ENCODE measurements around the gene TLR7. TPM values are rescaled to one million over a fixed set of nuclear protein-coding genes. Genes with fewer than 3 reads are reported as not detected.

TLR7 gene
- polyA plus RNA-seq, 3 donors = 0.32 to 0.70 (median 0.51) TPM

- DNase-seq (ENCODE audit: extremely low read depth in 1 of 11, low read depth in 9 of 11, low spot score in 4 of 11) = no peak
These were observed 52.2 kb downstream of the TLR7 start for GRCh38 chrX:12919051-12919450.

- no peak for DNase-seq (ENCODE audit: extremely low read depth in 1 of 11, low read depth in 9 of 11, low spot score in 4 of 11)
These were observed 52.7 kb downstream of the TLR7 start for GRCh38 chrX:12919620-12920019.

DNA sequence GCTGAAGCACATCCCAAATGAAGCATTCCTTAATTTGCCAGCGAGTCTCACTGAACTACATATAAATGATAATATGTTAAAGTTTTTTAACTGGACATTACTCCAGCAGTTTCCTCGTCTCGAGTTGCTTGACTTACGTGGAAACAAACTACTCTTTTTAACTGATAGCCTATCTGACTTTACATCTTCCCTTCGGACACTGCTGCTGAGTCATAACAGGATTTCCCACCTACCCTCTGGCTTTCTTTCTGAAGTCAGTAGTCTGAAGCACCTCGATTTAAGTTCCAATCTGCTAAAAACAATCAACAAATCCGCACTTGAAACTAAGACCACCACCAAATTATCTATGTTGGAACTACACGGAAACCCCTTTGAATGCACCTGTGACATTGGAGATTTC is 54.1 kb downstream of the TLR7 start:
- no peak for DNase-seq (ENCODE audit: extremely low read depth in 1 of 11, low read depth in 9 of 11, low spot score in 4 of 11)

DNA sequence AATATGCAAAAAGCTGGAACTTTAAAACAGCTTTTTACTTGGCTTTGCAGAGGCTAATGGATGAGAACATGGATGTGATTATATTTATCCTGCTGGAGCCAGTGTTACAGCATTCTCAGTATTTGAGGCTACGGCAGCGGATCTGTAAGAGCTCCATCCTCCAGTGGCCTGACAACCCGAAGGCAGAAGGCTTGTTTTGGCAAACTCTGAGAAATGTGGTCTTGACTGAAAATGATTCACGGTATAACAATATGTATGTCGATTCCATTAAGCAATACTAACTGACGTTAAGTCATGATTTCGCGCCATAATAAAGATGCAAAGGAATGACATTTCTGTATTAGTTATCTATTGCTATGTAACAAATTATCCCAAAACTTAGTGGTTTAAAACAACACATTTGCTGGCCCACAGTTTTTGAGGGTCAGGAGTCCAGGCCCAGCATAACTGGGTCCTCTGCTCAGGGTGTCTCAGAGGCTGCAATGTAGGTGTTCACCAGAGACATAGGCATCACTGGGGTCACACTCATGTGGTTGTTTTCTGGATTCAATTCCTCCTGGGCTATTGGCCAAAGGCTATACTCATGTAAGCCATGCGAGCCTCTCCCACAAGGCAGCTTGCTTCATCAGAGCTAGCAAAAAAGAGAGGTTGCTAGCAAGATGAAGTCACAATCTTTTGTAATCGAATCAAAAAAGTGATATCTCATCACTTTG is 55.2 kb downstream of the TLR7 start:
- DNase-seq (ENCODE audit: extremely low read depth in 1 of 11, low read depth in 9 of 11, low spot score in 4 of 11) = no peak

GRCh38 chrX:12922599-12922919 is 55.7 kb downstream of the TLR7 start:
- no peak for DNase-seq (ENCODE audit: extremely low read depth in 1 of 11, low read depth in 9 of 11, low spot score in 4 of 11)

DNA sequence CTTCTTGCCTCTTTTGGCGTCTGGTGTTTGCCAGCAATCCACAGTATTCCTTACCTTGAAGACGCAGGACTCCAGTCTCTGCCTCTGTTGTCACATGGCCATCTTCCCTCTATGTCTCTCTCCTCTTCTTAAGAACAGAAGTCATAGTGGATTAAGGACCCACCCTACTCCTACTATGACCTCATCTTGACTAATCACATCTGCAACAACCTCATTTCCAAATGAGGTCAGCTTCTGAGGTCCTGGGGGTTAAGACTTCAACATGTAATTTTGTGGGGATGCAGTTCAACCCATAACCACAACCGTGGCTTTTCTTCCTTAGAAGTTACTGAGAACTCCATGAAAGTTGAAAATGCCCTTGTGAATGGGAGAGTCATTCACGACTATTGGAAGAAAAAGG is 62.8 kb downstream of the TLR7 start:
- no peak for DNase-seq (ENCODE audit: extremely low read depth in 1 of 11, low read depth in 9 of 11, low spot score in 4 of 11)

DNA sequence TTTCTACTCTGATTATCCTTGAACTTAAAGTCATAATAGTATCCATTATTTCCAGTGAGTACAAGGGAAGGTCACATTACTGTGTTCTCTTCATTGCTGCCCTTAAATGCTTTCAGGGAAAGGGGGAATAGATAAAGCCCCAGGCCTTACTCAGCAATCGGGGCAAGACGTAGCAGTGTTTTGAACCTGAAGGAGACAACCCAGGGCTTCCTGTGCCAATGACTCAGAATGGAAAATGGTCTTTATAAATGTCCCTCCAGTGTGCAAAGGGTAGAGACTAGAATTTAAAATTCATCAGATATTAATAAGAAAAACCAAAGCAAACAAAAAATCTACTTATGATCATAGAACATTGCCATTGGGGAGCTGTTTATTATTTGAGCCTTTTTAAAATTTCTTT is 63.3 kb downstream of the TLR7 start:
- DNase-seq (ENCODE audit: extremely low read depth in 1 of 11, low read depth in 9 of 11, low spot score in 4 of 11) = no peak

GRCh38 chrX:12932244-12932643 is 65.4 kb downstream of the TLR7 start:
- no peak for DNase-seq (ENCODE audit: extremely low read depth in 1 of 11, low read depth in 9 of 11, low spot score in 4 of 11)

DNA sequence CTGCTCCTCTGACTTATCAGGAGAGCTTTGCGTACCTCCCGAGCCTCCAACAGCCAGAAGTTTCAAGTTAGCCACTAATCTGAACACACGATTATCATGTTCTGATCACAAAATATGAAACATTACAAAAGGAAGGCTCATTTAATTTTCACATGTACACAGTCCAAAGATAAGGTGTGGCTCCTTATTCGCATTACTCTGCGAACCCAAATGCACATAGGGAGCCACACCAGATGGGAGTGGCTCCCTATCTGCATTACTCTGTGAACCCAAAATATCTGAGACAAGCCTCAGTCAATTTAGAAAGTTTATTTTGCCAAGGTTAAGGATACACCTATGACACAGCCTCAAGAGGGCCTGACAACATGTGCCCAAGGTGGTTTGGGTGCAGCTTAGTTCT is 68.0 kb downstream of the TLR7 start:
- DNase-seq (ENCODE audit: extremely low read depth in 1 of 11, low read depth in 9 of 11, low spot score in 4 of 11) = no peak

- no peak for DNase-seq (ENCODE audit: extremely low read depth in 1 of 11, low read depth in 9 of 11, low spot score in 4 of 11)
These were observed 70.1 kb downstream of the TLR7 start for GRCh38 chrX:12936947-12937346.

Other genes with a start within 250 kb of the TLR7 start
- 100 to 1,000 TPM in 2 of 3 donors, 10 to 100 TPM in 1; 94.3 to 147 (median 105) TPM for gene PRPS2, start 75.7 kb upstream of the TLR7 start, polyA plus RNA-seq (ENCODE audit: insufficient read length in 3 of 3)
- under 1 TPM; 0.29 to 0.44 (median 0.35) TPM for gene TLR8, start 39.5 kb downstream of the TLR7 start, polyA plus RNA-seq (ENCODE audit: insufficient read length in 3 of 3)
- 1,000 to 10,000 TPM; 2,669 to 3,446 (median 3,123) TPM for gene TMSB4X, start 108.0 kb downstream of the TLR7 start, polyA plus RNA-seq (ENCODE audit: insufficient read length in 3 of 3)
- under 1 TPM; 0.17 to 0.48 (median 0.43) TPM for gene FAM9C, start 177.5 kb downstream of the TLR7 start, polyA plus RNA-seq (ENCODE audit: insufficient read length in 3 of 3)

Data from renal cortex interstitium (tissue), 11 donors.